ENCODE results near the gene LMOD3.

DNA sequence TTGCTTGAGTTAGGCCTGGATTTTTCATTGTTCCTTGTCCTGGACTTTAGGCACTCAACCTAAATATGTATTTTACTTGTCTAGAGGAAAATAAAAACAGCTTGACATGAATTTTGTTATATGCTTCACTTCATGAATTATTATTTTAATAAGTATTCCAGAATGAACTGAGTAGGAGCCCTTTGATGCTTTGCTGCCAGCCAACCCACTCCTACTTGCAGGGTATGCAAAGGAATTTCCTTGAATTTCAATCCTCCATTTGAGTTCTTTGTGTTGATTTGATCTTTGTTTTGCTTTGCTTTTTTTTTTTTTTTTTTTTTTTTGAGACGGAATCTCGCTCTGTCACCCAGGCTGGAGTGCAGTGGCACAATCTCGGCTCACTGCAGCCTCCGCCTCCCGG is 26.1 kb downstream of the LMOD3 start:
- TF ChIP-seq RCOR1 (IDR thresholded peaks at IDR 0.05; ENCODE audit: insufficient replicate concordance, low read length), result no peak
- TF ChIP-seq, protein P1, sequence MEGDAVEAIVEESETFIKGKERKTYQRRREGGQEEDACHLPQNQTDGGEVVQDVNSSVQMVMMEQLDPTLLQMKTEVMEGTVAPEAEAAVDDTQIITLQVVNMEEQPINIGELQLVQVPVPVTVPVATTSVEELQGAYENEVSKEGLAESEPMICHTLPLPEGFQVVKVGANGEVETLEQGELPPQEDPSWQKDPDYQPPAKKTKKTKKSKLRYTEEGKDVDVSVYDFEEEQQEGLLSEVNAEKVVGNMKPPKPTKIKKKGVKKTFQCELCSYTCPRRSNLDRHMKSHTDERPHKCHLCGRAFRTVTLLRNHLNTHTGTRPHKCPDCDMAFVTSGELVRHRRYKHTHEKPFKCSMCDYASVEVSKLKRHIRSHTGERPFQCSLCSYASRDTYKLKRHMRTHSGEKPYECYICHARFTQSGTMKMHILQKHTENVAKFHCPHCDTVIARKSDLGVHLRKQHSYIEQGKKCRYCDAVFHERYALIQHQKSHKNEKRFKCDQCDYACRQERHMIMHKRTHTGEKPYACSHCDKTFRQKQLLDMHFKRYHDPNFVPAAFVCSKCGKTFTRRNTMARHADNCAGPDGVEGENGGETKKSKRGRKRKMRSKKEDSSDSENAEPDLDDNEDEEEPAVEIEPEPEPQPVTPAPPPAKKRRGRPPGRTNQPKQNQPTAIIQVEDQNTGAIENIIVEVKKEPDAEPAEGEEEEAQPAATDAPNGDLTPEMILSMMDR (conservative IDR thresholded peaks at IDR 0.05; ENCODE audit: low read depth, low read length), result no peak
- no peak for TF ChIP-seq MAFK (IDR thresholded peaks at IDR 0.05; ENCODE audit: low read depth, low read length)
- no peak for TF ChIP-seq POLR2A (IDR thresholded peaks at IDR 0.05; ENCODE audit: low read depth, low read length)
- no peak for TF ChIP-seq MXI1 (IDR thresholded peaks at IDR 0.05; ENCODE audit: borderline replicate concordance, low read depth, low read length)
